HG03045 (cell line): Measurements from ENCODE around the gene HAGH.
"Not testable (repeated sequence)": the region's sequence is repeated elsewhere in the genome, so short reads cannot be mapped to it uniquely, and the experiment has no call there.

Source experiments
- ATAC-seq: cut with Tn5 transposase; IDR thresholded peaks from one replicate; pipeline ENCODE4 v1.9.1; 2021; ENCODE audit warnings: mild to moderate bottlenecking, moderate library complexity; ENCODE audit not compliant: unreplicated experiment

The HAGH gene

GRCh38 chr16:1826691-1827573 is at the start of gene HAGH, which contains the start of gene FAHD1:
Gene HAGH (minus strand): TSS chr16:1826825. CDS start chr16:1826787, 38 bp downstream.
Gene FAHD1 (plus strand): TSS chr16:1827206. CDS start chr16:1827239, 33 bp downstream.
- ATAC-seq = peak; percentile 83

- not testable (repeated sequence) for ATAC-seq
Observed at GRCh38 chr16:1876066-1876465, 49.4 kb upstream of the HAGH start.

GRCh38 chr16:1874854-1875253 is 48.2 kb upstream of the HAGH start:
- ATAC-seq = no peak

- ATAC-seq = no peak
Observed at GRCh38 chr16:1871974-1872635, 45.5 kb upstream of the HAGH start, which contains the start of gene MEIOB. Gene MEIOB (minus strand): TSS chr16:1872164. CDS start chr16:1868175, 3,989 bp downstream.

- no peak for ATAC-seq
Observed at GRCh38 chr16:1870365-1871082, 43.9 kb upstream of the HAGH start.

- ATAC-seq = no peak
Observed at GRCh38 chr16:1865902-1866690, 39.5 kb upstream of the HAGH start.

- no peak for ATAC-seq
Observed at GRCh38 chr16:1863681-1864460, 37.2 kb upstream of the HAGH start.

- no peak for ATAC-seq
Observed at GRCh38 chr16:1862394-1862793, 35.8 kb upstream of the HAGH start.

GRCh38 chr16:1861730-1862129 is 35.1 kb upstream of the HAGH start:
- ATAC-seq = no peak

GRCh38 chr16:1859650-1860049 is 33.0 kb upstream of the HAGH start:
- ATAC-seq = no peak

- no peak for ATAC-seq
Observed at GRCh38 chr16:1858189-1858865, 31.7 kb upstream of the HAGH start.

GRCh38 chr16:1857433-1858097 is 30.9 kb upstream of the HAGH start:
- no peak for ATAC-seq

- ATAC-seq = no peak
Observed at GRCh38 chr16:1851793-1852192, 25.2 kb upstream of the HAGH start.

GRCh38 chr16:1850981-1851380 is 24.4 kb upstream of the HAGH start:
- no peak for ATAC-seq

GRCh38 chr16:1846416-1846815 is 19.8 kb upstream of the HAGH start:
- ATAC-seq = no peak

GRCh38 chr16:1845985-1846384 is 19.4 kb upstream of the HAGH start:
- ATAC-seq = no peak

GRCh38 chr16:1839554-1839953 is 12.9 kb upstream of the HAGH start:
- ATAC-seq = no peak

- no peak for ATAC-seq
Observed at GRCh38 chr16:1834096-1834495, 7.5 kb upstream of the HAGH start.
